Esophagus squamous epithelium (tissue), 4 donors: ENCODE results near the gene IRS1.

ENCODE experiments used
- POLR2A ChIP-seq, 4 donors: fragments of 450-650 bp; IDR thresholded peaks; one replicate each; pipeline ENCODE4 v1.6.1; 2017; ENCODE audit warnings: antibody characterized with exemption in 4 of 4, mild to moderate bottlenecking in 4 of 4, moderate library complexity in 3 of 4
- TF ChIP-seq, protein P1 (sequence below), 6 experiments: fragments of 450-650 bp in 4 of 6; fragments of 200-600 bp in 2 of 6; sonication (generic) in 2 of 6; IDR thresholded peaks; one replicate each; pipeline ENCODE4 v1.5.1; 2016 to 2019; ENCODE audit warnings: antibody characterized with exemption in 6 of 6, mild to moderate bottlenecking in 4 of 6, moderate library complexity in 4 of 6

DNA sequence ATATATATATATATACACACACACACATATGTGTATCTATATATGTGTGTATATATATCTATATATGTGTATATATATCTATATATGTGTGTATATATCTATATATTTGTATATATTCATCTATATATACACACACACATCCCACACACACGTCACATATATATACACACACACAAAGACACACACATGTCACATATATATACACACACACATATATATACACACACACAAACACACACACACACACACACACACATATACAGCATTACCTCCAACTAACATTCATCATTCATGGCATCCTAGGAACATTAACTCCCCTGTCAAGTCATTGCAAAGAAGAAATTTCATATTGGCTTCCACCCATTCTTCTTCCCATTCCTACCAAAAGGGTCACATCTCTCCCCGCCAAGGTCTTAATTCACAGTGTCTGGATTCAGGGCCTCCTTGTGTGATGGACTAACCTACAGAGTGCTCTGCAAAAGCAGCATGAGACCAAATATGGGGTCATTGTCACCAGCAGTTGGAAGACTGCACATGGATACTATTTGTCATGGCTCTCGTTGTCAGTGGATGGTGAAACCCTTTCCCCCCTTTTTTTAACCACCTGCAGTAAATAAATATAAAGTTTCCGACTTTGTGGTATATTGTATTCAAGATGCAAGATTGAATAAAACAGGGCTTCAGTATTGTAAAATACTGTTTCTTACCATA, 67.0 kb downstream of the IRS1 start:
- TF ChIP-seq, protein P1, sequence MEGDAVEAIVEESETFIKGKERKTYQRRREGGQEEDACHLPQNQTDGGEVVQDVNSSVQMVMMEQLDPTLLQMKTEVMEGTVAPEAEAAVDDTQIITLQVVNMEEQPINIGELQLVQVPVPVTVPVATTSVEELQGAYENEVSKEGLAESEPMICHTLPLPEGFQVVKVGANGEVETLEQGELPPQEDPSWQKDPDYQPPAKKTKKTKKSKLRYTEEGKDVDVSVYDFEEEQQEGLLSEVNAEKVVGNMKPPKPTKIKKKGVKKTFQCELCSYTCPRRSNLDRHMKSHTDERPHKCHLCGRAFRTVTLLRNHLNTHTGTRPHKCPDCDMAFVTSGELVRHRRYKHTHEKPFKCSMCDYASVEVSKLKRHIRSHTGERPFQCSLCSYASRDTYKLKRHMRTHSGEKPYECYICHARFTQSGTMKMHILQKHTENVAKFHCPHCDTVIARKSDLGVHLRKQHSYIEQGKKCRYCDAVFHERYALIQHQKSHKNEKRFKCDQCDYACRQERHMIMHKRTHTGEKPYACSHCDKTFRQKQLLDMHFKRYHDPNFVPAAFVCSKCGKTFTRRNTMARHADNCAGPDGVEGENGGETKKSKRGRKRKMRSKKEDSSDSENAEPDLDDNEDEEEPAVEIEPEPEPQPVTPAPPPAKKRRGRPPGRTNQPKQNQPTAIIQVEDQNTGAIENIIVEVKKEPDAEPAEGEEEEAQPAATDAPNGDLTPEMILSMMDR (IDR thresholded peaks at IDR 0.05): no peak
- TF ChIP-seq POLR2A (IDR thresholded peaks at IDR 0.05): no peak
